HepG2 (cell line): Measurements from ENCODE around the gene SLC35G2. TPM values are rescaled to one million over a fixed set of nuclear protein-coding genes. Genes with fewer than 3 reads are reported as not detected.

Experiments
- ATF7 ChIP-seq, 2 experiments: fragments of 450-650 bp in 1 of 2; sonication (generic) in 1 of 2; formaldehyde crosslinking in 1 of 2; IDR thresholded peaks; 2 replicates each; pipeline versions ENCODE4 v1.4.0 to v1.6.1; 2016 to 2020; ENCODE audit warnings: antibody characterized with exemption in 1 of 2, mild to moderate bottlenecking in 1 of 2, missing genetic modification reagents in 1 of 2
- ATRX ChIP-seq: sonication (generic); formaldehyde crosslinking; IDR thresholded peaks from 2 replicates; pipeline ENCODE4 v1.4.0; 2020; ENCODE audit warnings: missing genetic modification reagents, borderline replicate concordance
- CEBPG ChIP-seq: IDR thresholded peaks from 2 replicates; pipeline ENCODE4 v1.6.1; 2016
- CERS6 ChIP-seq: sonication (generic); formaldehyde crosslinking; IDR thresholded peaks from 2 replicates; pipeline ENCODE4 v1.5.0; 2020; ENCODE audit warnings: missing genetic modification reagents
- CHD2 ChIP-seq: IDR thresholded peaks from 2 replicates; pipeline ENCODE4 v1.6.1; 2011; ENCODE audit warnings: low read depth, low read length, improper control_type of control experiment
- ELF3 ChIP-seq: IDR thresholded peaks from 2 replicates; pipeline ENCODE4 v1.6.1; 2016; ENCODE audit warnings: missing genetic modification reagents, missing compliant biosample characterization
- NFYB ChIP-seq: sonication (generic); formaldehyde crosslinking; IDR thresholded peaks from 2 replicates; pipeline ENCODE4 v1.4.0; 2020; ENCODE audit warnings: missing genetic modification reagents
- PLSCR1 ChIP-seq: sonication (generic); formaldehyde crosslinking; IDR thresholded peaks from 2 replicates; pipeline ENCODE4 v1.5.0; 2020; ENCODE audit warnings: missing genetic modification reagents, mild to moderate bottlenecking, borderline replicate concordance
- SNAPC4 ChIP-seq: sonication (generic); formaldehyde crosslinking; IDR thresholded peaks from 2 replicates; pipeline ENCODE4 v1.4.0; 2020; ENCODE audit warnings: mild to moderate bottlenecking, missing genetic modification reagents
- TBX2 ChIP-seq: sonication (generic); formaldehyde crosslinking; IDR thresholded peaks from 2 replicates; pipeline ENCODE4 v1.5.0; 2020; ENCODE audit warnings: missing genetic modification reagents, mild to moderate bottlenecking, borderline replicate concordance
- TFDP2 ChIP-seq: sonication (generic); formaldehyde crosslinking; IDR thresholded peaks from 2 replicates; pipeline ENCODE4 v1.4.0; 2020; ENCODE audit warnings: missing genetic modification reagents
- YY1 ChIP-seq: IDR thresholded peaks from 2 replicates; pipeline ENCODE4 v1.6.1; 2011; ENCODE audit warnings: low read length, low read depth, moderate library complexity, mild to moderate bottlenecking; ENCODE audit not compliant: insufficient read depth, insufficient replicate concordance
- ZC3H13 ChIP-seq: sonication (generic); formaldehyde crosslinking; IDR thresholded peaks from 2 replicates; pipeline ENCODE4 v1.8.1; 2023; ENCODE audit warnings: mild to moderate bottlenecking, missing genetic modification reagents, moderate library complexity
- ZFYVE20 ChIP-seq: sonication (generic); formaldehyde crosslinking; IDR thresholded peaks from 2 replicates; pipeline ENCODE4 v1.8.0; 2023; ENCODE audit warnings: low read depth, mild to moderate bottlenecking, moderate library complexity, missing genetic modification reagents, borderline replicate concordance
- ZMAT3 ChIP-seq: sonication (generic); formaldehyde crosslinking; conservative IDR thresholded peaks from 2 replicates; pipeline ENCODE4 v1.7.0; 2021; ENCODE audit warnings: missing genetic modification reagents
- ZNF292 ChIP-seq: sonication (generic); formaldehyde crosslinking; IDR thresholded peaks from 2 replicates; pipeline ENCODE4 v1.8.1; 2022; ENCODE audit warnings: mild to moderate bottlenecking, low read depth, missing genetic modification reagents, borderline replicate concordance
- ZNF432 ChIP-seq: sonication (generic); formaldehyde crosslinking; IDR thresholded peaks from 2 replicates; pipeline ENCODE4 v1.5.0; 2020; ENCODE audit warnings: missing genetic modification reagents, mild to moderate bottlenecking, borderline replicate concordance
- ZNF510 ChIP-seq: sonication (generic); formaldehyde crosslinking; IDR thresholded peaks from 2 replicates; pipeline ENCODE4 v1.4.0; 2020; ENCODE audit warnings: low read depth, mild to moderate bottlenecking, missing genetic modification reagents
- ZNF549 ChIP-seq: sonication (generic); formaldehyde crosslinking; IDR thresholded peaks from 2 replicates; pipeline ENCODE4 v1.5.0; 2020; ENCODE audit warnings: missing genetic modification reagents
- ZNF816 ChIP-seq: sonication (generic); formaldehyde crosslinking; IDR thresholded peaks from 2 replicates; pipeline ENCODE4 v1.8.0; 2022; ENCODE audit warnings: missing genetic modification reagents, mild to moderate bottlenecking, borderline replicate concordance
- polyA plus RNA-seq, 8 experiments: library from polyadenylated mRNA; depleted of rRNA in 3 of 8; stranded (reverse) in 7 of 8; unstranded in 1 of 8; fragments of >200 nt; fragmentation: Illumina TruSeq in 4 of 8; extraction: Trizol in 4 of 8; gene quantifications; 2 replicates each; pipeline versions ENCODE4 v1.2.1 to v1.2.3, GENCODE V29; 2011 to 2016; ENCODE audit warnings: low read depth in 4 of 8, missing spikeins in 1 of 8, mixed read lengths in 1 of 8; ENCODE audit not compliant: insufficient read depth in 1 of 8
- total RNA-seq, 5 experiments: library from RNA; depleted of rRNA; stranded (reverse); fragments of >200 nt; fragmentation: Illumina TruSeq; extraction: Trizol; gene quantifications; 2 replicates each; pipeline ENCODE4 v1.2.3, GENCODE V29; 2016; ENCODE audit warnings: low read depth in 1 of 5

The SLC35G2 gene
- total and polyA plus RNA-seq, 2 of the 13 experiments (the other 11 are each of a cell fraction or from before 2014, with no cell fraction given), result 7.6 to 10.3 TPM

GRCh38 chr3:136819731-136820679 lies 1.1 kb downstream of the SLC35G2 start (continued):
- TF ChIP-seq SNAPC4 (CRISPR knock-in tag) (no peak), ZNF432 (CRISPR knock-in tag) (no peak), ZNF816 (no peak), CEBPG (CRISPR knock-in tag) (0 out of 2 replicates have a peak, but pooled peaks have one; percentile 9), ATRX (CRISPR knock-in tag) (no peak), ZNF510 (CRISPR knock-in tag) (no peak), ZNF549 (CRISPR knock-in tag) (no peak), CHD2 (no peak), TFDP2 (CRISPR knock-in tag) (peak; percentile 65; the same call in 1 of the 2 replicates), PLSCR1 (CRISPR knock-in tag) (peak; percentile 47; the same call in 1 of the 2 replicates), ZFYVE20 (CRISPR knock-in tag) (no peak), NFYB (CRISPR knock-in tag) (no peak), ATF7 (IDR thresholded peaks at IDR 0.05) (no peak), ATF7 (CRISPR knock-in tag; IDR thresholded peaks at IDR 0.05) (no peak), ZMAT3 (CRISPR knock-in tag) (peak; percentile 86), ELF3 (no peak), CERS6 (CRISPR knock-in tag) (no peak), TBX2 (CRISPR knock-in tag) (peak; percentile 69; the same call in 1 of the 2 replicates), ZNF292 (no peak), YY1 (no peak), ZC3H13 (no peak)
